Bone marrow (tissue), 2 donors: ENCODE results near the gene KIF20B.
A peak's percentile ranks its signal among the peaks of the same experiment; 100 is the strongest.
"Not testable (repeated sequence)": the region's sequence is repeated elsewhere in the genome, so short reads cannot be mapped to it uniquely, and the experiment has no call there.

Source experiments
- DNase-seq, 2 donors: peaks; one replicate each; lab custom pipeline; 2025; lab: John Stamatoyannopoulos, UW

The KIF20B gene

GRCh38 chr10:89783406-89783805 is 82.0 kb downstream of the KIF20B start:
- DNase-seq, result no peak

- no peak for DNase-seq
Observed at GRCh38 chr10:89785095-89785494, 83.7 kb downstream of the KIF20B start.

GRCh38 chr10:89789188-89789877 is 87.9 kb downstream of the KIF20B start:
- no peak for DNase-seq

GRCh38 chr10:89792187-89792586 is 90.8 kb downstream of the KIF20B start:
- no peak for DNase-seq

- DNase-seq, result peak in 1 of 2 donors; percentile 48
Observed at GRCh38 chr10:89793649-89794254, 92.4 kb downstream of the KIF20B start.

GRCh38 chr10:89795840-89796239 is 94.5 kb downstream of the KIF20B start:
- no peak for DNase-seq

- DNase-seq, result no peak
Observed at GRCh38 chr10:89798092-89798491, 96.7 kb downstream of the KIF20B start.

GRCh38 chr10:89799573-89799972 is 98.2 kb downstream of the KIF20B start:
- no peak for DNase-seq

- no peak for DNase-seq
Observed at GRCh38 chr10:89805599-89806013, 104.2 kb downstream of the KIF20B start.

GRCh38 chr10:89808842-89809241 is 107.5 kb downstream of the KIF20B start:
- peak in 1 of 2 donors; percentile 49 for DNase-seq

- DNase-seq, result no peak
Observed at GRCh38 chr10:89809766-89810165, 108.4 kb downstream of the KIF20B start.

- no peak for DNase-seq
Observed at GRCh38 chr10:89810908-89811525, 109.6 kb downstream of the KIF20B start.

GRCh38 chr10:89813546-89813945 is 112.2 kb downstream of the KIF20B start:
- no peak for DNase-seq

GRCh38 chr10:89814278-89814677 is 112.9 kb downstream of the KIF20B start:
- DNase-seq, result no peak

GRCh38 chr10:89815049-89815853 is 113.9 kb downstream of the KIF20B start:
- DNase-seq, result no peak

- not testable (repeated sequence) for DNase-seq
Observed at GRCh38 chr10:89819008-89819407, 117.6 kb downstream of the KIF20B start.
